HL-60 (cell line): Measurements from ENCODE around the gene GNG7.

Experiments used
- POLR2AphosphoS5 ChIP-seq: IDR thresholded peaks from 2 replicates; pipeline ENCODE4 v1.6.1; 2012; ENCODE audit warnings: low read depth
- TF ChIP-seq, protein P1 (sequence below): IDR thresholded peaks from one replicate; pipeline ENCODE4 v1.5.1; 2011; ENCODE audit warnings: low read length, control low read depth, inconsistent platforms; ENCODE audit not compliant: insufficient read depth

DNA sequence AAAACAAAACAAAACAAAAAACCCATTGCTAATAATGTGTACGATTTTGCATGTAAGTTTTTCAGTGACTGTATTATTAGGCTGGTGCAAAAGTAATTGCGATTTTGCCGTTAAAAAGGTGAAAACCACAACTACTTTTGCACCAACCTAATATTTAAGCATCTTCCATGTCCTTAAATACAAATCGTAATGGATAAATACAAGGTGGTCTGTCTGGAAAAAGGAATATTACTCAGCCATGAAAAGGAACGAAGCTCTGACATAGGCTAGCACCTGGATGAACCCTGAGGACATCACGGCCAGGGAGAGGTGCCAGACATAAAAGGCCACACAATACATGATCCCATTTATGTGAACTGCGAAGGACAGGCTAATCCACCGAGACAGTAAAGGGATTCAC, 193.4 kb downstream of the GNG7 start:
- TF ChIP-seq, protein P1, sequence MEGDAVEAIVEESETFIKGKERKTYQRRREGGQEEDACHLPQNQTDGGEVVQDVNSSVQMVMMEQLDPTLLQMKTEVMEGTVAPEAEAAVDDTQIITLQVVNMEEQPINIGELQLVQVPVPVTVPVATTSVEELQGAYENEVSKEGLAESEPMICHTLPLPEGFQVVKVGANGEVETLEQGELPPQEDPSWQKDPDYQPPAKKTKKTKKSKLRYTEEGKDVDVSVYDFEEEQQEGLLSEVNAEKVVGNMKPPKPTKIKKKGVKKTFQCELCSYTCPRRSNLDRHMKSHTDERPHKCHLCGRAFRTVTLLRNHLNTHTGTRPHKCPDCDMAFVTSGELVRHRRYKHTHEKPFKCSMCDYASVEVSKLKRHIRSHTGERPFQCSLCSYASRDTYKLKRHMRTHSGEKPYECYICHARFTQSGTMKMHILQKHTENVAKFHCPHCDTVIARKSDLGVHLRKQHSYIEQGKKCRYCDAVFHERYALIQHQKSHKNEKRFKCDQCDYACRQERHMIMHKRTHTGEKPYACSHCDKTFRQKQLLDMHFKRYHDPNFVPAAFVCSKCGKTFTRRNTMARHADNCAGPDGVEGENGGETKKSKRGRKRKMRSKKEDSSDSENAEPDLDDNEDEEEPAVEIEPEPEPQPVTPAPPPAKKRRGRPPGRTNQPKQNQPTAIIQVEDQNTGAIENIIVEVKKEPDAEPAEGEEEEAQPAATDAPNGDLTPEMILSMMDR, result no peak
- TF ChIP-seq POLR2AphosphoS5, result no peak
